Omental fat pad (tissue), 4 donors: ENCODE results near the gene MEN1. TPM values are rescaled to one million over a fixed set of nuclear protein-coding genes. Genes with fewer than 3 reads are reported as not detected.

ENCODE experiments used
- ATAC-seq: fragments of 150-250 bp; one replicate; pipeline ENCODE4 v1.9.1; 2016; ENCODE audit warnings: mild to moderate bottlenecking, moderate library complexity; ENCODE audit not compliant: low FRiP score
- DNase-seq: peaks from one replicate; pipeline ENCODE4 v3.0.0-alpha.2; 2019; ENCODE audit warnings: low spot score
- total RNA-seq, 4 donors: library from RNA; depleted of rRNA; stranded (reverse); fragments of >200 nt; gene quantifications; one replicate each; pipeline ENCODE4 v1.1.0, GENCODE V29; 2016
- TF ChIP-seq, protein P1 (sequence below), 3 donors: fragments of 450-650 bp; IDR thresholded peaks; one replicate each; pipeline ENCODE4 v1.5.1; 2016 to 2017; ENCODE audit warnings: antibody characterized with exemption in 3 of 3, mild to moderate bottlenecking in 3 of 3, moderate library complexity in 2 of 3

The MEN1 gene
- total RNA-seq, 4 donors from 2014 or later = 7.3 to 20.2 (median 12.2) TPM

DNA sequence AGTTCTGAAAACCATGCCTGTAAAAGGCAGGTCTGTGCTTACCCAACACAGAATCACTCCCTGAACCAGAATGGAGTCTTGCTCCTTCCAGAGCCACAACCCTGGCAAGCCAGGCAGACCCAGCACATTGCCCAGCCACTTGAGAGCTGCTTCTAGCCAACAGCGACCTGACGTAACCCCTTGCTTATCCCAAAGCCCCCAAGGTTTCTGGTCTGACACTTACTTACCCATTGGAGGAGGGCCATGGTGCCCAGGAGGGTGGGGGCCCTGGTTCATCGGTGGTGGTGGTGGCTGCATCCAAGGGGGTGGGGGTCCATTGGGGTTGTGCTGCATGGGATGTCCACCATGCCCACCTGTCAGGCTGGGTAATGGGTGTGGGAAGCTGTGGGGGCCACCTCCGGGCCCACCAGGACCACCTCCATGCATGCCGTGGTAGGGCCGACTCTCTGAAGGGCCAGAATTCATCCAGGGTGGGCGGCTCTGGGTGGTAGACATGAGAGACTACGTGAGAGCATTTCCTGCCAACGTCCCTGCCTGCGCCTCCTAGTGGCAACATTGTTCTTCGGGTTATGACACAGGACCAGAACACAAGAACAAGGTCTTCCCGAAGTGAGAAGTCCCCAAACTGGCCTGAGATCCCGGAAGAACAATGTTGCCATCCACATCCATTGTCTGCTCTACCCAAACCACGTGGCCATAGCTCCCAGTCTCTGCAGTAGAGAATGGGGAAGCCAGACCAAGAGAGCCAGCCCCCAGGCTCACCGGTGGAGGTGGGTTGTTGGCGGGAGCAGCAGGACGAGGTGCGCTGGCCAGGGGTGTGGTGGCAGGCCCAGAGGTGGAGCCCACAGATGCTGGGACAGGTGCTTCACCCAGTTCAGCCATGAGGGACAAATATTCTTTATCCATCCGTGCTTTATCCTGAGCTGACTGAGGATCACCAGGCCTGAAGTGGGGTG is 42.7 kb downstream of the MEN1 start:
- DNase-seq (peak; percentile 91), ATAC-seq (no peak)
- TF ChIP-seq, protein P1, sequence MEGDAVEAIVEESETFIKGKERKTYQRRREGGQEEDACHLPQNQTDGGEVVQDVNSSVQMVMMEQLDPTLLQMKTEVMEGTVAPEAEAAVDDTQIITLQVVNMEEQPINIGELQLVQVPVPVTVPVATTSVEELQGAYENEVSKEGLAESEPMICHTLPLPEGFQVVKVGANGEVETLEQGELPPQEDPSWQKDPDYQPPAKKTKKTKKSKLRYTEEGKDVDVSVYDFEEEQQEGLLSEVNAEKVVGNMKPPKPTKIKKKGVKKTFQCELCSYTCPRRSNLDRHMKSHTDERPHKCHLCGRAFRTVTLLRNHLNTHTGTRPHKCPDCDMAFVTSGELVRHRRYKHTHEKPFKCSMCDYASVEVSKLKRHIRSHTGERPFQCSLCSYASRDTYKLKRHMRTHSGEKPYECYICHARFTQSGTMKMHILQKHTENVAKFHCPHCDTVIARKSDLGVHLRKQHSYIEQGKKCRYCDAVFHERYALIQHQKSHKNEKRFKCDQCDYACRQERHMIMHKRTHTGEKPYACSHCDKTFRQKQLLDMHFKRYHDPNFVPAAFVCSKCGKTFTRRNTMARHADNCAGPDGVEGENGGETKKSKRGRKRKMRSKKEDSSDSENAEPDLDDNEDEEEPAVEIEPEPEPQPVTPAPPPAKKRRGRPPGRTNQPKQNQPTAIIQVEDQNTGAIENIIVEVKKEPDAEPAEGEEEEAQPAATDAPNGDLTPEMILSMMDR (IDR thresholded peaks at IDR 0.05) = peak in 2 of 3 donors; percentile 43 to 81

DNA sequence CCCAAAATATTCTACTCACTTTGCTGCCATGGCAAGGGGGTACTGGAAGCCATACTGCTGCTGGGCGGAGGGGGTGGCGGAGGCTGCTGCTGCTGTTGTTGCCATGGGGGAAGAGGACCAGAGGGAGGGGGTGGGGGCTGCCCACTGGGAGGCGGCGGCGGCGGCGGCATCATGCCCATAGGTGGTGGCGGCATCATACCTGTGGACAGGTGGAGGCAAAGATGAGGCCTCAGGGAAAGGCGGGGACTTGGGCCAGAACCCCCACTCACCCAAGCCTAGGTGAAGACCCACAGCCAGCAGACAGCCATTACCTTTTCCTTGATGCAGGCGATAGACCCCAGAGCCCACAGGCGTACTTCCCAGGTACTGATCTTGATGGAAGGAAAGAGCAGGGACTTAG is 43.5 kb downstream of the MEN1 start:
- ATAC-seq = no peak
- no peak for DNase-seq
- TF ChIP-seq, protein P1 (IDR thresholded peaks at IDR 0.05) = no peak

DNA sequence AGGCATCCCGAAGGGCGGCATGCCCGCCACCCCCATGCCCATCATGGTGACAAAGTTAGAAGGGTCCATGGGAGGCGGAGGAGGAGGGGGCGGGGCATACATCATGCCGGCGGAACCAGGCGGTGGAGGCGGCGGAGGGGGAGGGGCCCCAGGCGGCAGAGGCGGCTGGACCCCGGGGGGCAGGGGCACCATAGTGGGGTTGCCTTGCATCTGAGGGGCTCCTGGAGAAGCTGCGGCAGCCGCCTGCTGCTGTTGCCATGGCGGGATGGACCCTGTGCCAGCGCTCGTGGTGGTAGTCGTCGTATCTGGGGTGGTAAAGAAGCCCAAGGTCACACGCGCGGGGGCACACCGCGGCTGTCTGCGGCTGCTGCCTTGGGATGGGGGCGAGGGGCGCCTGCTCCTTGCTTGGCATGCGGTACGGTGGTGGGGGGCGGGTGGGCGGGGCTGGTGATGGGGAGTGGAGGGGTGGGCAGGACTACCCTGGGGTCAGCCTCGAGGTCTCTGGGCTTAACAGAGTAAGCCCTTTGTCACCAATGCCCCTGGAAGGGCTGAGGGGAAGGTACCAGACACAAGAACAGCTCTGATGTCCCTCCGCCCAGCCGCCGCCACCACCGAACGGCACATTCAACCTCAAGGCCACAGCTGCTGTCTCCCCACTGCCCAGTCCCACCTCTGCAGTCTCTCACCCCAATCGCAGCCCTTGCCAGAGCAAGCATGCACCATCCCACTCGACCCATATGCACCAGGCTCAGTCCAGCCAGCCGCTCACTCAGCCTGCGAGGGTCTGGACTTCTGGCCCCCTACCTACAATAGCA is 44.3 kb downstream of the MEN1 start:
- ATAC-seq (no peak), DNase-seq (no peak)
- TF ChIP-seq, protein P1 (IDR thresholded peaks at IDR 0.05) = no peak

DNA sequence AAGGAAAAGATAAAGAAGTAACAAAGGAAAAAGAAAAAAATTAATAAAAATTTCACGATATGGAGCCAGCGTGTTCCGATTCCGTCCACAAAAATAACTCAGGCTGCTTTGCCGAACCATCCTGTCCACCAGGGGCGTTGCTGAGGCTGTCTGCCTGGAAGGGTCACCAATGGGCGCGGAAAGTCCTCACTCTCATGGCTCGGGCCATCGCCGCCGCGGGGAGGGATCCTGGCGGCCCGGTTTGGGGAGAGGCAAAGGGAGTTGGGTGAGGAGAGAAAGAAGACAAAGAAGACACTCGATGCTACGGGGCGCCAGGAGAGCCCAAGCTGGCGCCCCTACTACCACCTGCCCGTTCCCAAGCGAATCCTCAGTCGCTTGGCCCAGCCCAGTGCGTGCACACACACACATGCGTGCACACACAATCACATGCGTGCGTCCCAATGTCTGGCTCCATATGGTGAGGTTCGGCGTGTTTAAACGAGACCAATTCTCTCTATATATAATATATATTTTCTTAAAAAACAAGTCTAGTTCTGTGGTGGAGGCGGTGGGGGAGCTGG is 45.0 kb downstream of the MEN1 start:
- TF ChIP-seq, protein P1 (IDR thresholded peaks at IDR 0.05) = no peak
- no peak for DNase-seq

DNA sequence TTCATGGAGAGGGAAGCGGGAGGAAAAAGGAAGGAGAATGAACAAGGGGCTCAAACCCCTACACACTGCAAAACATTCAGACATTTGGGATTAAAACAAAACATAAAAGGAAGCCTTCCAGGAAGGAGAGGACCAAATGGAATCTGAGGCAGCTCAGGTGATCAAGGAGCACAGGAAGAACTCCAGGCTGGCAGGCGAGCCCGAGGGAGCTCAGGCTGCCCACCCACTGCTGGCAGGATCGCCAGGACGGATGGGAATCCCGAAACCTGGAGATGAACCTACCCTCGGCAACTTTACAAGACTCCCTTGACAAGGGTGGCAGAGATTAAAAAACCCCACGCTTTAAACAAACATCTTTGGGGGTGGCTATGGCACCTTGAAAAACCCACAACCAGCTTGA is 45.6 kb downstream of the MEN1 start:
- DNase-seq = no peak
- TF ChIP-seq, protein P1 (IDR thresholded peaks at IDR 0.05) = no peak
- no peak for ATAC-seq

More for the DNA sequence above, 45.0 kb downstream of the MEN1 start:
- ATAC-seq = no peak

DNA sequence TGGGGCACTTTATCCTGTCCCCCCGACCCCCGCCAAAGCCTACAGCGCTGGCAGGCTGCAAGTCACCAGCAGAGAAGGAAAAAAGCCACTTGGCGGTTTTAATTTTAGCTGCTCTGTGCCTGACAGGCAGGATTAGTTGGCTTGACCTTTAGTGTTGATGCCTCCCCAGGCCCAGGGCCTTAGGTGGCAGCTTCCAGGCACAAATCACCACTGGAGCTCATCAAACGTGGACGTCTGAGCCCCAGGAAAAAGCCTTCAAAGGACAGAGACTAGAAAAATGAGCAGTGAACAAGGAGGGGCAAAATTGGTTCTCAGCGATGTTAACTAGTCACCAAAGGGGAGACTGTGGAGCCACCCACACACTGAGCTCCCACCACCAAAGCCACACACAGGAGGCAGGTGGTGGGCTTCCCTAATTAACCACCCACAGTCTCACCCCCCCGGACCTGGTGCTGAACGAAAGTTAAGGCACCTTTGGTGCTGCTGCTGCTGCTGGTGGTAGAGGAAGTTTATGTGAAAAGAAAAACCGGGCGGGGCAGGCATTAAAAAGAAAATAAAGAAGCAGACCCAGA is 46.2 kb downstream of the MEN1 start:
- TF ChIP-seq, protein P1 (IDR thresholded peaks at IDR 0.05) = no peak
- no peak for ATAC-seq
- DNase-seq = no peak
